Panc1 (cell line): ENCODE results near the gene FAF1. TPM values are rescaled to one million over a fixed set of nuclear protein-coding genes. Genes with fewer than 3 reads are reported as not detected.

Source experiments
- ATAC-seq: fragments of 200-7000 bp; cut with Tn5 transposase; 2 replicates; pipeline ENCODE4 v1.9.1; 2020; ENCODE audit warnings: mild to moderate bottlenecking, moderate library complexity
- BruUV-seq: library from RNA; stranded (reverse); fragments of 400-500 nt; replicated peaks from 2 replicates; lab custom pipeline; 2021; lab: Mats Ljungman, UMichigan
- CTCF ChIA-PET: fragments of 300-600 bp; sonication (Branson Sonifier 250); formaldehyde crosslinking; loops from one replicate; lab custom pipeline; 2022; ENCODE audit warnings: antibody characterized with exemption; lab: Charles Lee
- POLR2A ChIA-PET: fragments of 300-600 bp; sonication (Branson Sonifier 250); formaldehyde crosslinking; loops from one replicate; lab custom pipeline; 2022; ENCODE audit warnings: antibody characterized with exemption; lab: Charles Lee
- DNase-seq: peaks from one replicate; pipeline ENCODE4 v3.0.0-alpha.2; 2010; ENCODE audit warnings: low read depth, low spot score
- H3K27ac ChIP-seq: 2 replicates; pipeline ENCODE4 v1.5.1; 2011; ENCODE audit warnings: mild to moderate bottlenecking, low read length, inconsistent platforms
- H3K27me3 ChIP-seq: fragments of 200-500 bp; sonication (Bioruptor generic); 2 replicates; pipeline ENCODE4 v1.6.0; 2014; ENCODE audit warnings: low read length, inconsistent platforms; ENCODE audit not compliant: control insufficient read depth, insufficient read depth
- H3K36me3 ChIP-seq: fragments of 200-500 bp; sonication (Bioruptor generic); 2 replicates; pipeline ENCODE4 v1.5.1; 2014; ENCODE audit warnings: inconsistent platforms, mild to moderate bottlenecking, low read length, moderate library complexity; ENCODE audit not compliant: control insufficient read depth, insufficient read depth
- H3K4me1 ChIP-seq: 2 replicates; pipeline ENCODE4 v1.5.1; 2011; ENCODE audit warnings: inconsistent platforms, mild to moderate bottlenecking, low read length, moderate library complexity; ENCODE audit not compliant: control insufficient read depth, insufficient read depth
- H3K4me3 ChIP-seq, 2 experiments: 2 replicates each; pipeline ENCODE4 v1.5.1; 2011 to 2012; ENCODE audit warnings: low read depth in 2 of 2, low read length in 2 of 2, mild to moderate bottlenecking in 2 of 2, inconsistent platforms in 1 of 2, moderate library complexity in 1 of 2
- H3K9me3 ChIP-seq: fragments of 200-500 bp; sonication (Bioruptor generic); 2 replicates; pipeline ENCODE4 v1.5.1; 2014; ENCODE audit warnings: low read depth, mild to moderate bottlenecking, inconsistent platforms, low read length, moderate library complexity; ENCODE audit not compliant: control insufficient read depth, insufficient read depth
- CTCF ChIP-seq: fragments of 450-650 bp; IDR thresholded peaks from 2 replicates; pipeline ENCODE4 v1.5.1; 2017; ENCODE audit warnings: mild to moderate bottlenecking
- POLR2AphosphoS5 ChIP-seq: IDR thresholded peaks from 2 replicates; pipeline ENCODE4 v1.6.1; 2012; ENCODE audit warnings: mild to moderate bottlenecking, low read depth, low read length, moderate library complexity
- REST ChIP-seq, 2 experiments: IDR thresholded peaks; 2 replicates each; pipeline ENCODE4 v1.6.1; 2011 to 2012; ENCODE audit warnings: low read depth in 2 of 2, control low read depth in 1 of 2, low read length in 1 of 2, mild to moderate bottlenecking in 1 of 2, moderate library complexity in 1 of 2; ENCODE audit not compliant: insufficient read depth in 1 of 2
- SIN3A ChIP-seq: IDR thresholded peaks from 2 replicates; pipeline ENCODE4 v1.6.1; 2012; ENCODE audit warnings: low read depth, mild to moderate bottlenecking, low read length, moderate library complexity, borderline replicate concordance; ENCODE audit not compliant: insufficient read depth
- TCF7L2 ChIP-seq: IDR thresholded peaks from 2 replicates; pipeline ENCODE4 v1.6.1; 2011; ENCODE audit warnings: mild to moderate bottlenecking, low read depth, low read length, inconsistent platforms
- in situ Hi-C: cut with HindIII; loops from 2 replicates; pipeline ENCODE4 v1.10.0; 2016; ENCODE audit warnings: low sequenced_read_pairs, low pct_unique_long_range_greater_than_20kb
- intact Hi-C: fragments of 100-400 bp; cut with micrococcal nuclease; formaldehyde crosslinking; loops from one replicate; pipeline ENCODE4 v1.10.0; 2022; ENCODE audit not compliant: unreplicated experiment
- total RNA-seq: library from RNA; stranded (reverse); gene quantifications from one replicate; pipeline ENCODE4 v1.2.1, GENCODE V29; 2021; ENCODE audit not compliant: unreplicated experiment

FAF1 gene
- total RNA-seq, 1 experiment from 2014 or later = 101 TPM

GRCh38 chr1:50568782-50569181 is 391.3 kb downstream of the FAF1 start:
- no TSS peak for BruUV-seq
- H3K4me1 ChIP-seq = no peaks in the 10 kb centered on the region
- no peak overlapping the region for H3K4me3 ChIP-seq
- no peak for ATAC-seq
- H3K27me3 ChIP-seq = no peaks in the 10 kb centered on the region
- POLR2A ChIA-PET = no interaction called here
- peaks cover 11% of the 10 kb centered on the region; the same call in 1 of the 2 replicates for H3K36me3 ChIP-seq
- TF ChIP-seq CTCF = no peak
- TF ChIP-seq POLR2AphosphoS5 = no peak
- no peak for TF ChIP-seq TCF7L2
- no peak for TF ChIP-seq SIN3A
- no peak for TF ChIP-seq REST (IDR thresholded peaks at IDR 0.05; ENCODE audit: insufficient read depth in 1 of 2, low read depth in 2 of 2, low read length in 1 of 2)
- in situ Hi-C loops = no loop called here
- CTCF ChIA-PET = no interaction called here
- intact Hi-C loops = no loop called here
- DNase-seq = no peak
- no peaks in the 10 kb centered on the region for H3K9me3 ChIP-seq
- no peak overlapping the region for H3K27ac ChIP-seq

DNA sequence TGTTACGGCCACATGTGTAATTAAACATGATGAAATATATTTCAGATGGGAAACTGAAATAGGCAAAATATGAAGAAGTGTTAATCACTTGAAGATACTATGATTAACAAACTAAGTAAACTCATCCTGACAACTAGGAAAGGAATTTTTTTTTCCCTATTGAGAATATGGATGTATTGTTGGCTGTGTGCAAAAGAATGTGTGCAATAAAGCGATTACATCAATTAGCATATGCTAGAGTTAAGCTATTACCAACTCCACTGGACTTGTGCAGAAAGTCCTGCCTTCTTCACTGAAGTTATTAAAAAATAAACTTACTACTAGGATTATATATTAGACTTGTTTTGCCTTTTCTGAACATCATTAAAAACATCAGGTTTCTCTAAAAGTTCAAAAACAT is 393.7 kb downstream of the FAF1 start:
- Histone ChIP-seq H3K4me1 (no peaks in the 10 kb centered on the region), H3K27ac (no peak overlapping the region), H3K9me3 (no peaks in the 10 kb centered on the region), H3K4me3 (no peak overlapping the region), H3K27me3 (no peaks in the 10 kb centered on the region), H3K36me3 (peaks cover 8% of the 10 kb centered on the region; the same call in 1 of the 2 replicates)
- DNase-seq (no peak), ATAC-seq (no peak)
- intact Hi-C loops (no loop called here), in situ Hi-C loops (no loop called here)
- TF ChIP-seq CTCF (no peak), POLR2AphosphoS5 (no peak), REST (IDR thresholded peaks at IDR 0.05; ENCODE audit: insufficient read depth in 1 of 2, low read depth in 2 of 2, low read length in 1 of 2) (no peak)
- BruUV-seq = no TSS peak
- CTCF ChIA-PET = no interaction called here
- POLR2A ChIA-PET = no interaction called here
